Heart left ventricle (tissue), 16 donors: ENCODE data around the gene QKI. TPM values are rescaled to one million over a fixed set of nuclear protein-coding genes. Genes with fewer than 3 reads are reported as not detected.

ENCODE experiments used
- ATAC-seq, 4 donors: fragments of 200-7000 bp; cut with Tn5 transposase; one replicate each; pipeline ENCODE4 v1.9.1; 2020 to 2022; ENCODE audit warnings: moderate library complexity in 4 of 4, mild to moderate bottlenecking in 3 of 4, moderate number of reproducible peaks in 1 of 4
- DNase-seq, 5 donors: peaks; one replicate each; pipeline ENCODE4 v3.0.0-alpha.2; 2020
- H3K27ac ChIP-seq, 12 donors: fragments of 200-600 bp; sonication (generic) in 4 of 12; one replicate each; pipeline versions ENCODE4 v1.5.0 to v1.8.0; 2016 to 2022; ENCODE audit warnings: mild to moderate bottlenecking in 2 of 12
- H3K27me3 ChIP-seq, 9 donors: fragments of 200-600 bp; sonication (generic) in 2 of 9; one replicate each; pipeline versions ENCODE4 v1.5.1 to v1.8.0; 2016 to 2022; ENCODE audit warnings: mild to moderate bottlenecking in 3 of 9
- H3K36me3 ChIP-seq, 9 donors: fragments of 200-600 bp; sonication (generic) in 2 of 9; one replicate each; pipeline versions ENCODE4 v1.5.0 to v1.8.0; 2018 to 2022; ENCODE audit warnings: mild to moderate bottlenecking in 2 of 9
- H3K4me1 ChIP-seq, 12 donors: fragments of 200-600 bp; sonication (generic) in 4 of 12; one replicate each; pipeline versions ENCODE4 v1.5.0 to v1.8.0; 2016 to 2022; ENCODE audit warnings: mild to moderate bottlenecking in 3 of 12
- H3K4me3 ChIP-seq, 12 donors: fragments of 200-600 bp; sonication (generic) in 4 of 12; one replicate each; pipeline versions ENCODE4 v1.5.0 to v1.8.0; 2017 to 2022; ENCODE audit warnings: mild to moderate bottlenecking in 9 of 12, moderate library complexity in 4 of 12
- H3K9me3 ChIP-seq, 12 donors: fragments of 200-600 bp; sonication (generic) in 4 of 12; one replicate each; pipeline versions ENCODE4 v1.5.0 to v1.8.0; 2016 to 2022; ENCODE audit warnings: mild to moderate bottlenecking in 1 of 12
- POLR2A ChIP-seq, 2 donors: fragments of 450-650 bp; IDR thresholded peaks; one replicate each; pipeline ENCODE4 v1.6.1; 2017; ENCODE audit warnings: antibody characterized with exemption in 2 of 2, mild to moderate bottlenecking in 2 of 2, moderate library complexity in 2 of 2
- WGBS, 4 donors: extraction: QIAGEN DNeasy Blood & Tissue Kit in 2 of 4; methylation state at CpG; one replicate each; pipeline versions ENCODE4 v1.1.5 to v1.1.7; 2013 to 2018; 5-methylcytosine and 5-hydroxymethylcytosine counted together
- intact Hi-C, 10 donors: fragments of 100-400 bp; cut with DNase I; formaldehyde crosslinking; loops; one replicate each; pipeline versions ENCODE4 v1.11.1 to v1.14.2; 2022
- polyA plus RNA-seq, 2 donors: library from polyadenylated mRNA; stranded (reverse); fragments of 200-250 nt; gene quantifications; one replicate each; pipeline ENCODE4 v1.2.3, GENCODE V29; 2013
- total RNA-seq, 9 donors: library from RNA; depleted of rRNA in 2 of 9; stranded (reverse); fragments of >200 nt in 2 of 9; fragmentation: NEBNext Ultra II Directional in 3 of 9; extraction: Animal tissue kit (Norgen Biotek cat#: 25700) in 3 of 9; gene quantifications; one replicate each; pipeline versions ENCODE4 v1.1.0 to v1.2.4, GENCODE V29; 2016 to 2023
- TF ChIP-seq, protein P1 (sequence below), 12 donors: fragments of 200-600 bp; sonication (generic) in 4 of 12; IDR thresholded peaks; one replicate each; pipeline versions ENCODE4 v1.5.0 to v1.8.0; 2018 to 2022; ENCODE audit warnings: antibody characterized with exemption in 12 of 12, mild to moderate bottlenecking in 5 of 12
- donor health status: ischemic (EF 13 %, LVEDD 7.1; RV severe dilation, severe dysfunction).
- donor health status: healthy with polysubstance abuse.
- donor health status: DM: no; HTN: yes; CAD: no.
- donor health status: DM: no; HTN: no; CAD: no.
- donor health status: ischemic (EF 25% LVEDD 6.9; RV normal size, moderate dysfunction).
- donor health status: ischemic (EF 25% LVEDD 5.7; RV mildly dilated, moderate dysfunction).
- donor health status: healthy.
- donor health status: DM: yes; HTN: yes; CAD: no.
- donor health status: ischemic (EF 35%, LVEDD 5.7; RV mildly dilated, moderate dysfunction).
- donor health status: nonischemic (EF 11% LVEDD 7.7; RV severe dilation, severe dysfunction).
- donor health status: DM: yes; HTN: yes; CAD: no.
- donor health status: PGD.
- donor health status: ischemic (EF 29% LVEDD 5.4; RV normal size, mild dysfunction).
- donor health status: nonischemic (EF 23%, LVEDD 6.1; RV moderate dilation, normal function).

Gene QKI
- total and polyA plus RNA-seq, 11 donors = 80.2 to 607 (median 474) TPM

DNA sequence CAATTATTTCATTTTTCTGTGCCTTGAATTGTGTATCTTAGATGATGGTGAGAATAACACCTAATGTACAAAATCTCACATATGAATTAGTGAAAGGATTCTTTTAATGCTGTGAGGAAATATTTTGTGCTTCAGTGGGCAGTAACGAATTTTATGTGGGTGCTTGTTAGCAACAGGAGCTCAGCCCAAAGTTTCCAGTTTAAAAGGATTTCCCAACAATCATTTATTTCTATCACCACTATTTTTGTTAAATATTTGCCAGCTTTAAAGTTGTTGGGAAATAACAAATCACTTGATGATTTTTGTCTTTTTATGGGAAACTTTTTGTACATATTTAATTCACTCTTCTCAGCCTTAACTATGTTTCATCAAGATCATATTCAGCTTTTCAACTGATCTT lies 111.8 kb downstream of the QKI start:
- intact Hi-C loops = no loop called here
- no peaks in the 10 kb centered on the region for H3K27me3 ChIP-seq
- no peaks in the 10 kb centered on the region for H3K9me3 ChIP-seq
- H3K4me1 ChIP-seq = peaks cover 33 to 99% (median 75%) of the 10 kb centered on the region in 12 donors
- peak overlapping the region in 2 of 12 donors; percentile 4 to 7 for H3K27ac ChIP-seq
- peaks cover 0 to 6% (median 0%) of the 10 kb centered on the region in 9 donors for H3K36me3 ChIP-seq
- TF ChIP-seq, protein P1, sequence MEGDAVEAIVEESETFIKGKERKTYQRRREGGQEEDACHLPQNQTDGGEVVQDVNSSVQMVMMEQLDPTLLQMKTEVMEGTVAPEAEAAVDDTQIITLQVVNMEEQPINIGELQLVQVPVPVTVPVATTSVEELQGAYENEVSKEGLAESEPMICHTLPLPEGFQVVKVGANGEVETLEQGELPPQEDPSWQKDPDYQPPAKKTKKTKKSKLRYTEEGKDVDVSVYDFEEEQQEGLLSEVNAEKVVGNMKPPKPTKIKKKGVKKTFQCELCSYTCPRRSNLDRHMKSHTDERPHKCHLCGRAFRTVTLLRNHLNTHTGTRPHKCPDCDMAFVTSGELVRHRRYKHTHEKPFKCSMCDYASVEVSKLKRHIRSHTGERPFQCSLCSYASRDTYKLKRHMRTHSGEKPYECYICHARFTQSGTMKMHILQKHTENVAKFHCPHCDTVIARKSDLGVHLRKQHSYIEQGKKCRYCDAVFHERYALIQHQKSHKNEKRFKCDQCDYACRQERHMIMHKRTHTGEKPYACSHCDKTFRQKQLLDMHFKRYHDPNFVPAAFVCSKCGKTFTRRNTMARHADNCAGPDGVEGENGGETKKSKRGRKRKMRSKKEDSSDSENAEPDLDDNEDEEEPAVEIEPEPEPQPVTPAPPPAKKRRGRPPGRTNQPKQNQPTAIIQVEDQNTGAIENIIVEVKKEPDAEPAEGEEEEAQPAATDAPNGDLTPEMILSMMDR (IDR thresholded peaks at IDR 0.05) = no peak
- no peak for TF ChIP-seq POLR2A (IDR thresholded peaks at IDR 0.05)
- DNase-seq = no peak
- WGBS, 4 donors = 19 to 32% (median 24%) methylated on average over 1 of the region's 1 CpG
- no peak overlapping the region for H3K4me3 ChIP-seq
- no peak for ATAC-seq

DNA sequence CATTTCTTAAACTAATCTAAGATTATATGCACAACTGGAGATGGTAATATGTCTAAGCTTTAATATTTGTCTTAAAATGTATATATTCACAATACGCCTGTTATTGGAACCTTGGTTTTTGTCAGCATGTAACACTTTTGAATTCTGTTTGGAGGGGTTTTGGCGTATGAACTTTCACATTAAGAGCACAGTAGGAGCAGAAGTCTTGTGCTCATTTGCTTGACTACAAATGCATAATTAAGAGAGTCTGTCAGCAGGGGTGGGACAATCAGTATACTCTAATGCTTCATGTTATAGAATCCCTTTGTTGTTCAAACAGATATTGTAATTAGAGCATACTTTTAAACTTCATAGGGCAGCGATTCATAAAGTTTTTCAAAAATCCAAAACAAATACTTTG lies 112.8 kb downstream of the QKI start:
- Histone ChIP-seq H3K27ac (peak overlapping the region in 1 of 12 donors; percentile 1), H3K36me3 (peaks cover 0 to 6% (median 0%) of the 10 kb centered on the region in 9 donors), H3K4me3 (no peak overlapping the region), H3K4me1 (peaks cover 33 to 99% (median 77%) of the 10 kb centered on the region in 12 donors), H3K27me3 (no peaks in the 10 kb centered on the region), H3K9me3 (no peaks in the 10 kb centered on the region)
- WGBS, 4 donors = 64 to 76% (median 70%) methylated on average over 3 of the region's 3 CpGs
- intact Hi-C loops = no loop called here
- DNase-seq = no peak
- no peak for ATAC-seq
- TF ChIP-seq, protein P1 (IDR thresholded peaks at IDR 0.05) = no peak
- no peak for TF ChIP-seq POLR2A (IDR thresholded peaks at IDR 0.05)

DNA sequence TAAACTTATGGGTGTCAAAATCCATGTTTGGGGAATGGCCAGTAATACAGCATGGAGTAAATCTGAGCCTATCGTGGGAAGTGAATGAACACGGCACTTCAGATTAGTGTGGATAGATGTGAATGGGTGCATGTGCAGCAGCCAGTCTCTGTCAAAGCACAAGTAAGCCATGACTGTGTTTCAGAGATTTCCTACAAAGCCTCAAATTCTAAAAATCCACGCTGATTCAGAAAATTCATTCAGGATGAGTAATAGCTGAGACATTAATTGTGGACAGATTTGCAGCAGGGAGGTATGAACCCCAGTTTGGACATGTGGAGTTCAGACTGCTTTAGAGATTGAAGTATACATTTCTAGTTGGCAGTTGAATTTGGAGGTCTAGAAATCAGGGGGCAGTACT lies 115.1 kb downstream of the QKI start:
- peak overlapping the region in 2 of 12 donors; percentile 3 to 29 for H3K27ac ChIP-seq
- H3K4me1 ChIP-seq = peaks cover 23 to 100% (median 89%) of the 10 kb centered on the region in 12 donors
- intact Hi-C loops = no loop called here
- 17 to 28% (median 24%) methylated on average over 3 of the region's 3 CpGs for WGBS, 4 donors
- no peaks in the 10 kb centered on the region for H3K27me3 ChIP-seq
- peak in 3 of 4 donors; percentile 23 to 55 (median 49) for ATAC-seq
- peaks cover 0 to 4% (median 0%) of the 10 kb centered on the region in 9 donors for H3K36me3 ChIP-seq
- no peak for TF ChIP-seq POLR2A (IDR thresholded peaks at IDR 0.05)
- TF ChIP-seq, protein P1 (IDR thresholded peaks at IDR 0.05) = no peak
- no peak overlapping the region for H3K4me3 ChIP-seq
- no peak for DNase-seq
- no peaks in the 10 kb centered on the region for H3K9me3 ChIP-seq

DNA sequence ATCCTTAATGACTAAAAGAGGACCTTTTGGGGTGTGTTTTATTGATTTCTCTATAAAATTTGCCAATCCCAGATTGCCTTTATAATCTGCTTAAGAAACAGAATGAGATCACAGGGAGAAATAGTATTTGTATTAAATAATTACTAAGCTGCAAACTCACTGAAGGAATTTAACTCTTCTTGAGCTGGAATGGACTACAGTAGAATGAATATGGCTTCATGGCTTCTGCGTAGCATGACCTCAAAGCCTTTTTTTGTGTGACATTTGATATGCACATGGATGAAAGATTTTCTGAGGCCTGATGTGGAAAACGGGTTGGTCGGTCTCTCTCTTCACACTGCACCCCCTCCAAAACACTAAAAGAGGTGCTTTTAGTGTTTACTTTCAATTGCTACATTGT lies 115.9 kb downstream of the QKI start:
- Histone ChIP-seq H3K27ac (peak overlapping the region in 3 of 12 donors; percentile 21 to 29 (median 25)), H3K27me3 (no peaks in the 10 kb centered on the region), H3K36me3 (peaks cover 0 to 7% (median 0%) of the 10 kb centered on the region in 9 donors), H3K4me3 (no peak overlapping the region), H3K4me1 (peaks cover 23 to 100% (median 90%) of the 10 kb centered on the region in 12 donors), H3K9me3 (no peaks in the 10 kb centered on the region)
- no peak for ATAC-seq
- intact Hi-C loops = no loop called here
- no peak for DNase-seq
- TF ChIP-seq POLR2A (IDR thresholded peaks at IDR 0.05) = no peak
- TF ChIP-seq, protein P1 (IDR thresholded peaks at IDR 0.05) = no peak
- 38 to 50% (median 47%) methylated on average over 3 of the region's 3 CpGs for WGBS, 4 donors
